NCI-H2196 (cell line): ENCODE data around the gene RPS27L.
"Not testable (repeated sequence)": the region's sequence is repeated elsewhere in the genome, so short reads cannot be mapped to it uniquely, and the experiment has no call there.

Source experiments
- DNase-seq: peaks from one replicate; lab custom pipeline; 2025; ENCODE audit not compliant: unreplicated experiment; lab: John Stamatoyannopoulos, UW

Gene RPS27L

GRCh38 chr15:63103416-63103815 is 53.9 kb downstream of the RPS27L start:
- DNase-seq = no peak

DNA sequence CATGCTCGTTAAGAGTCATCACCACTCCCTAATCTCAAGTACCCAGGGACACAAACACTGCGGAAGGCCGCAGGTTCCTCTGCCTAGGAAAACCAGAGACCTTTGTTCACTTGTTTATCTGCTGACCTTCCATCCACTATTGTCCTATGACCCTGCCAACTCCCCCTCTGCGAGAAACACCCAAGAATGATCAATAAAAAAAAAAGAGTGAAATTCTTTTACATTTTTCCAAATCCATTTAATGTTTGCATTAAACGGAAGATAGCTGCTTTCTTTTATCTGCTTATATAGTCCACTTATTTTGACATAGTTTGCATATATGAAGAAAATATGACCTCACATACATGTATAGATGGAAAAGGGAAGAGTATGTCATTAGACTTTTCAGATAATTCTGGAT is 57.7 kb downstream of the RPS27L start:
- not testable (repeated sequence) for DNase-seq

- not testable (repeated sequence) for DNase-seq
Observed at GRCh38 chr15:63098901-63099300, 58.4 kb downstream of the RPS27L start.
